ENCODE data around the gene UQCRQ. TPM values are rescaled to one million over a fixed set of nuclear protein-coding genes. Genes with fewer than 3 reads are reported as not detected.

Gene UQCRQ
- total and polyA plus RNA-seq, 2 of the 13 experiments (the other 11 are each of a cell fraction or from before 2014, with no cell fraction given), result 257 to 575 TPM

- TF ChIP-seq SRY (CRISPR knock-in tag; IDR thresholded peaks at IDR 0.05) (peak; percentile 30; the same call in 1 of the 2 replicates), ZNF670 (CRISPR knock-in tag; IDR thresholded peaks at IDR 0.05; ENCODE audit: borderline replicate concordance) (no peak), MIXL1 (CRISPR knock-in tag; IDR thresholded peaks at IDR 0.05) (peak; percentile 81), ZNF564 (CRISPR knock-in tag; IDR thresholded peaks at IDR 0.05) (no peak), MEF2D (CRISPR knock-in tag; IDR thresholded peaks at IDR 0.05) (peak; percentile 91; the same call in 1 of the 2 replicates), KLF12 (CRISPR knock-in tag; IDR thresholded peaks at IDR 0.05; ENCODE audit: borderline replicate concordance) (no peak), SMARCE1 (IDR thresholded peaks at IDR 0.05; ENCODE audit: borderline replicate concordance) (no peak), PBX3 (CRISPR knock-in tag; IDR thresholded peaks at IDR 0.05; ENCODE audit: borderline replicate concordance) (no peak), ZNF672 (CRISPR knock-in tag; IDR thresholded peaks at IDR 0.05) (0 out of 2 replicates have a peak, but pooled peaks have one; percentile 52), ISX (CRISPR knock-in tag; conservative IDR thresholded peaks at IDR 0.05) (no peak), REXO4 (CRISPR knock-in tag; IDR thresholded peaks at IDR 0.05; ENCODE audit: borderline replicate concordance) (no peak), ZFY (CRISPR knock-in tag; IDR thresholded peaks at IDR 0.05) (peak; percentile 56), CREB3 (CRISPR knock-in tag; IDR thresholded peaks at IDR 0.05) (no peak), ZNF607 (CRISPR knock-in tag; IDR thresholded peaks at IDR 0.05; ENCODE audit: borderline replicate concordance) (no peak), ZNF543 (CRISPR knock-in tag; IDR thresholded peaks at IDR 0.05) (peak; percentile 64; the same call in 1 of the 2 replicates), AKAP8 (CRISPR knock-in tag; IDR thresholded peaks at IDR 0.05) (no peak), AGO2 (optimal IDR thresholded peaks at IDR 0.05; ENCODE audit: low read depth, low read length) (no peak), SPEN (CRISPR knock-in tag; IDR thresholded peaks at IDR 0.05; ENCODE audit: low read depth) (peak; percentile 62), ZMYM4 (CRISPR knock-in tag; IDR thresholded peaks at IDR 0.05) (peak; percentile 62), ZNF383 (CRISPR knock-in tag; IDR thresholded peaks at IDR 0.05; ENCODE audit: borderline replicate concordance) (no peak), RORA (CRISPR knock-in tag; IDR thresholded peaks at IDR 0.05) (no peak), KAT7 (CRISPR knock-in tag; IDR thresholded peaks at IDR 0.05; ENCODE audit: borderline replicate concordance) (peak; percentile 48; the same call in 1 of the 2 replicates), JUND (CRISPR knock-in tag; IDR thresholded peaks at IDR 0.05) (peak; percentile 22; the same call in 1 of the 2 replicates), MTA3 (CRISPR knock-in tag; IDR thresholded peaks at IDR 0.05) (no peak), GMEB2 (CRISPR knock-in tag; IDR thresholded peaks at IDR 0.05; ENCODE audit: low read depth) (no peak), MLLT10 (CRISPR knock-in tag; IDR thresholded peaks at IDR 0.05) (no peak), ZNF878 (CRISPR knock-in tag; IDR thresholded peaks at IDR 0.05) (peak; percentile 44), ELF3 (CRISPR knock-in tag; IDR thresholded peaks at IDR 0.05) (peak; percentile 89), HNRNPLL (IDR thresholded peaks at IDR 0.05; ENCODE audit: low read depth, low read length, poor library complexity, severe bottlenecking) (no peak), HMG20B (CRISPR knock-in tag; conservative IDR thresholded peaks at IDR 0.05) (no peak)
These were observed 6.9 kb downstream of the UQCRQ start, which contains the start of gene LEAP2 (continued) for GRCh38 chr5:132873119-132873929.
